ENCODE measurements around the gene NTNG2.

The NTNG2 gene

GRCh38 chr9:132250324-132251262 lies 88.7 kb downstream of the NTNG2 start:
- no peak overlapping the region for H3K9ac ChIP-seq (ENCODE audit: low read length)
- no peaks in the 10 kb centered on the region for H4K20me1 ChIP-seq (ENCODE audit: insufficient read depth, low read length)
- H3K36me3 ChIP-seq (replicated peaks; ENCODE audit: insufficient read depth, low read length) = no peaks in the 10 kb centered on the region
- no peak overlapping the region for H2AFZ ChIP-seq (ENCODE audit: low read length)
- no peaks in the 10 kb centered on the region for H3K9me2 ChIP-seq (replicated peaks; ENCODE audit: insufficient read depth, low read length)
- H3K4me2 ChIP-seq (ENCODE audit: low read depth, low read length) = no peak overlapping the region
- H3K27ac ChIP-seq (ENCODE audit: low read length) = no peak overlapping the region
- H3F3A ChIP-seq (ENCODE audit: insufficient read depth, low read length) = no peaks in the 10 kb centered on the region; the same call in 1 of the 2 replicates
- no peak for DNase-seq
- H3K79me2 ChIP-seq (ENCODE audit: low read length) = no peaks in the 10 kb centered on the region
- no peaks in the 10 kb centered on the region for H3K9me3 ChIP-seq (replicated peaks; ENCODE audit: insufficient read depth, low read length)
- no peak overlapping the region for H3K4me3 ChIP-seq (ENCODE audit: low read length)
- no peaks in the 10 kb centered on the region for H3K4me1 ChIP-seq (ENCODE audit: low read length)
- TF ChIP-seq, protein P1, sequence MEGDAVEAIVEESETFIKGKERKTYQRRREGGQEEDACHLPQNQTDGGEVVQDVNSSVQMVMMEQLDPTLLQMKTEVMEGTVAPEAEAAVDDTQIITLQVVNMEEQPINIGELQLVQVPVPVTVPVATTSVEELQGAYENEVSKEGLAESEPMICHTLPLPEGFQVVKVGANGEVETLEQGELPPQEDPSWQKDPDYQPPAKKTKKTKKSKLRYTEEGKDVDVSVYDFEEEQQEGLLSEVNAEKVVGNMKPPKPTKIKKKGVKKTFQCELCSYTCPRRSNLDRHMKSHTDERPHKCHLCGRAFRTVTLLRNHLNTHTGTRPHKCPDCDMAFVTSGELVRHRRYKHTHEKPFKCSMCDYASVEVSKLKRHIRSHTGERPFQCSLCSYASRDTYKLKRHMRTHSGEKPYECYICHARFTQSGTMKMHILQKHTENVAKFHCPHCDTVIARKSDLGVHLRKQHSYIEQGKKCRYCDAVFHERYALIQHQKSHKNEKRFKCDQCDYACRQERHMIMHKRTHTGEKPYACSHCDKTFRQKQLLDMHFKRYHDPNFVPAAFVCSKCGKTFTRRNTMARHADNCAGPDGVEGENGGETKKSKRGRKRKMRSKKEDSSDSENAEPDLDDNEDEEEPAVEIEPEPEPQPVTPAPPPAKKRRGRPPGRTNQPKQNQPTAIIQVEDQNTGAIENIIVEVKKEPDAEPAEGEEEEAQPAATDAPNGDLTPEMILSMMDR (IDR thresholded peaks at IDR 0.05; ENCODE audit: low read length) = no peak
- TF ChIP-seq EZH2 (optimal IDR thresholded peaks at IDR 0.05; ENCODE audit: low read depth, low read length) (no peak), EZH2phosphoT487 (IDR thresholded peaks at IDR 0.05; ENCODE audit: low read length) (no peak)
- peaks cover 72% of the 10 kb centered on the region for H3K27me3 ChIP-seq (replicated peaks; ENCODE audit: insufficient read depth, low read length)

DNA sequence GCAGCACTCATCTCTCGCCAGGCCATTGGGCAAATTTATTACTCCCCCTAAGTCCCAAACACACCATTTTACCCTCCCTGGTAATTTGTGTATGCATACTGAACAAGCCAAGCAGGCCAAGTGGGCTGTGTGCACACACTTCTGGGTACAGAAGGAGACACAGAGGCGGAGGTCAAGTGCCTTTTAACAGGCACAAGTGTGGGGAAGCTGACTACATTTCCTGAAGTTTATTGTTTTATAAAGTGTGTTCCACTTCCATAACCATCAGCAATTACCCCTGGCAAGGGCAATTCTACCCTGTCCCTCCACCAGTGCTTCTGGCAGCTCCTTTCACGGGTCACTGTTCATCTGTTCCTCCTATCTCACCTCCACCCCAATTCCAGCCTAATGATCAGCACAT lies 99.0 kb downstream of the NTNG2 start:
- Histone ChIP-seq H3K27me3 (replicated peaks; ENCODE audit: insufficient read depth, low read length) (peaks cover 15% of the 10 kb centered on the region; the same call in 1 of the 2 replicates), H3K27ac (ENCODE audit: low read length) (no peak overlapping the region), H2AFZ (ENCODE audit: low read length) (no peak overlapping the region), H3K36me3 (replicated peaks; ENCODE audit: insufficient read depth, low read length) (no peaks in the 10 kb centered on the region; the same call in 1 of the 2 replicates), H3K9me2 (replicated peaks; ENCODE audit: insufficient read depth, low read length) (no peaks in the 10 kb centered on the region), H3K4me1 (ENCODE audit: low read length) (peaks cover 4% of the 10 kb centered on the region), H4K20me1 (ENCODE audit: insufficient read depth, low read length) (0 out of 2 replicates have a peak, but pooled peaks cover 4% of the 10 kb centered on the region), H3K9me3 (replicated peaks; ENCODE audit: insufficient read depth, low read length) (no peaks in the 10 kb centered on the region), H3K4me3 (ENCODE audit: low read length) (no peak overlapping the region), H3K79me2 (ENCODE audit: low read length) (no peaks in the 10 kb centered on the region), H3F3A (ENCODE audit: insufficient read depth, low read length) (0 out of 2 replicates have a peak, but pooled peaks cover 2% of the 10 kb centered on the region), H3K4me2 (ENCODE audit: low read depth, low read length) (no peak overlapping the region), H3K9ac (ENCODE audit: low read length) (no peak overlapping the region)
- no peak for DNase-seq
- TF ChIP-seq EZH2phosphoT487 (IDR thresholded peaks at IDR 0.05; ENCODE audit: low read length) = no peak
- no peak for TF ChIP-seq EZH2 (optimal IDR thresholded peaks at IDR 0.05; ENCODE audit: low read depth, low read length)
- TF ChIP-seq, protein P1 (IDR thresholded peaks at IDR 0.05; ENCODE audit: low read length) = no peak

GRCh38 chr9:132266017-132266416 lies 104.2 kb downstream of the NTNG2 start:
- Histone ChIP-seq H3K4me3 (ENCODE audit: low read length) (no peak overlapping the region), H3K36me3 (replicated peaks; ENCODE audit: insufficient read depth, low read length) (peaks cover 5% of the 10 kb centered on the region), H2AFZ (ENCODE audit: low read length) (no peak overlapping the region), H3K9me3 (replicated peaks; ENCODE audit: insufficient read depth, low read length) (no peaks in the 10 kb centered on the region), H3K4me1 (ENCODE audit: low read length) (peaks cover 13% of the 10 kb centered on the region), H3K27ac (ENCODE audit: low read length) (no peak overlapping the region), H3K4me2 (ENCODE audit: low read depth, low read length) (no peak overlapping the region), H3K9ac (ENCODE audit: low read length) (no peak overlapping the region), H3K79me2 (ENCODE audit: low read length) (no peaks in the 10 kb centered on the region), H4K20me1 (ENCODE audit: insufficient read depth, low read length) (0 out of 2 replicates have a peak, but pooled peaks cover 4% of the 10 kb centered on the region), H3F3A (ENCODE audit: insufficient read depth, low read length) (peaks cover 19% of the 10 kb centered on the region; the same call in 1 of the 2 replicates), H3K9me2 (replicated peaks; ENCODE audit: insufficient read depth, low read length) (no peaks in the 10 kb centered on the region), H3K27me3 (replicated peaks; ENCODE audit: insufficient read depth, low read length) (no peaks in the 10 kb centered on the region)
- TF ChIP-seq EZH2 (optimal IDR thresholded peaks at IDR 0.05; ENCODE audit: low read depth, low read length) (no peak), EZH2phosphoT487 (IDR thresholded peaks at IDR 0.05; ENCODE audit: low read length) (no peak)
- TF ChIP-seq, protein P1 (IDR thresholded peaks at IDR 0.05; ENCODE audit: low read length) = no peak
- DNase-seq = no peak
